Retinal pigment epithelial cell (primary cell): ENCODE measurements around the gene SORCS2.
A peak's percentile ranks its signal among the peaks of the same experiment; 100 is the strongest.

Experiments
- DNase-seq: peaks from one replicate; pipeline ENCODE4 v3.0.0-alpha.2; 2010; ENCODE audit warnings: low read depth
- H3K4me3 ChIP-seq: 2 replicates; pipeline ENCODE4 v1.5.1; 2011; ENCODE audit warnings: mild to moderate bottlenecking, low read length, control low read depth, moderate library complexity
- CTCF ChIP-seq: conservative IDR thresholded peaks from 2 replicates; pipeline ENCODE4 v1.5.1; 2011; ENCODE audit warnings: low read depth, low read length, control low read depth, inconsistent platforms

SORCS2 gene

GRCh38 chr4:7432531-7433375 lies 240.4 kb downstream of the SORCS2 start:
- TF ChIP-seq CTCF: no peak
- no peak for DNase-seq
- H3K4me3 ChIP-seq: no peak overlapping the region

- no peak overlapping the region for H3K4me3 ChIP-seq
- TF ChIP-seq CTCF: no peak
These were observed 241.2 kb downstream of the SORCS2 start for GRCh38 chr4:7433376-7434140.

GRCh38 chr4:7434141-7434765 lies 241.9 kb downstream of the SORCS2 start:
- no peak overlapping the region for H3K4me3 ChIP-seq
- no peak for DNase-seq
- TF ChIP-seq CTCF: no peak

More at GRCh38 chr4:7433376-7434140, 241.2 kb downstream of the SORCS2 start:
- no peak for DNase-seq

- peak; percentile 2 for DNase-seq
- no peak for TF ChIP-seq CTCF
- H3K4me3 ChIP-seq: no peak within 1 kb of the TSS
These were observed 242.4 kb downstream of the SORCS2 start, which contains the start of gene PSAPL1 for GRCh38 chr4:7434766-7435150. Gene PSAPL1 (minus strand): TSS chr4:7434930. CDS start chr4:7434879, 51 bp downstream.

- DNase-seq: no peak
- TF ChIP-seq CTCF: no peak
- H3K4me3 ChIP-seq: no peak overlapping the region
These were observed 243.2 kb downstream of the SORCS2 start for GRCh38 chr4:7435471-7436061.

- H3K4me3 ChIP-seq: no peak overlapping the region
- TF ChIP-seq CTCF: no peak
- no peak for DNase-seq
These were observed 243.9 kb downstream of the SORCS2 start for GRCh38 chr4:7436256-7436655.
